ENCODE data around the gene PTPN23. TPM values are rescaled to one million over a fixed set of nuclear protein-coding genes. Genes with fewer than 3 reads are reported as not detected.

PTPN23 gene
- total and polyA plus RNA-seq, 10 of the 15 experiments (the other 5 are each of a cell fraction or from before 2014, with no cell fraction given) = 0.44 to 28.6 (median 4.4) TPM

DNA sequence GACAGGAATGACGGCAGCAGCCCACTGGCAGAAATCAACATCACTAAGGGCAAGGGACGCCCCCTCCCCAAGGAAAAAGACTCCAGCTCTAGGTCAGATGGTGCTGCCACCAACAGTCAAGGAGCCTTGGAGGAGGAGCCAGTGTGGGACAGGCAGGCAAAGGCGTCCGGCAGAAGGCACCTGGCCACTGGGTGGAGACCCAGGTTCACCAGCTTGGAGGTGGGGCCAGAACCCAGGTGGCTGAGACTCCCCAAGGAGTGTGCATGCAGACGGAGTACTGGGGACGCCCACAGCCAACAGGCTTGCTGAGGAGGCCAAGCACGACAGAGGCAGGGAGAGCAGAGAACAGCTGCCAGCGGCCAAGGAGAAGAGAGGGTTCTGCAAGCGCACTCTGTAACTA lies 35.2 kb downstream of the PTPN23 start (continued):
- TF ChIP-seq, protein P1, sequence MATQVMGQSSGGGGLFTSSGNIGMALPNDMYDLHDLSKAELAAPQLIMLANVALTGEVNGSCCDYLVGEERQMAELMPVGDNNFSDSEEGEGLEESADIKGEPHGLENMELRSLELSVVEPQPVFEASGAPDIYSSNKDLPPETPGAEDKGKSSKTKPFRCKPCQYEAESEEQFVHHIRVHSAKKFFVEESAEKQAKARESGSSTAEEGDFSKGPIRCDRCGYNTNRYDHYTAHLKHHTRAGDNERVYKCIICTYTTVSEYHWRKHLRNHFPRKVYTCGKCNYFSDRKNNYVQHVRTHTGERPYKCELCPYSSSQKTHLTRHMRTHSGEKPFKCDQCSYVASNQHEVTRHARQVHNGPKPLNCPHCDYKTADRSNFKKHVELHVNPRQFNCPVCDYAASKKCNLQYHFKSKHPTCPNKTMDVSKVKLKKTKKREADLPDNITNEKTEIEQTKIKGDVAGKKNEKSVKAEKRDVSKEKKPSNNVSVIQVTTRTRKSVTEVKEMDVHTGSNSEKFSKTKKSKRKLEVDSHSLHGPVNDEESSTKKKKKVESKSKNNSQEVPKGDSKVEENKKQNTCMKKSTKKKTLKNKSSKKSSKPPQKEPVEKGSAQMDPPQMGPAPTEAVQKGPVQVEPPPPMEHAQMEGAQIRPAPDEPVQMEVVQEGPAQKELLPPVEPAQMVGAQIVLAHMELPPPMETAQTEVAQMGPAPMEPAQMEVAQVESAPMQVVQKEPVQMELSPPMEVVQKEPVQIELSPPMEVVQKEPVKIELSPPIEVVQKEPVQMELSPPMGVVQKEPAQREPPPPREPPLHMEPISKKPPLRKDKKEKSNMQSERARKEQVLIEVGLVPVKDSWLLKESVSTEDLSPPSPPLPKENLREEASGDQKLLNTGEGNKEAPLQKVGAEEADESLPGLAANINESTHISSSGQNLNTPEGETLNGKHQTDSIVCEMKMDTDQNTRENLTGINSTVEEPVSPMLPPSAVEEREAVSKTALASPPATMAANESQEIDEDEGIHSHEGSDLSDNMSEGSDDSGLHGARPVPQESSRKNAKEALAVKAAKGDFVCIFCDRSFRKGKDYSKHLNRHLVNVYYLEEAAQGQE (IDR thresholded peaks at IDR 0.05; ENCODE audit: low read depth, low read length) = no peak
- no peak for TF ChIP-seq RAD21 (IDR thresholded peaks at IDR 0.05; ENCODE audit: insufficient read depth, low read depth, low read length)

DNA sequence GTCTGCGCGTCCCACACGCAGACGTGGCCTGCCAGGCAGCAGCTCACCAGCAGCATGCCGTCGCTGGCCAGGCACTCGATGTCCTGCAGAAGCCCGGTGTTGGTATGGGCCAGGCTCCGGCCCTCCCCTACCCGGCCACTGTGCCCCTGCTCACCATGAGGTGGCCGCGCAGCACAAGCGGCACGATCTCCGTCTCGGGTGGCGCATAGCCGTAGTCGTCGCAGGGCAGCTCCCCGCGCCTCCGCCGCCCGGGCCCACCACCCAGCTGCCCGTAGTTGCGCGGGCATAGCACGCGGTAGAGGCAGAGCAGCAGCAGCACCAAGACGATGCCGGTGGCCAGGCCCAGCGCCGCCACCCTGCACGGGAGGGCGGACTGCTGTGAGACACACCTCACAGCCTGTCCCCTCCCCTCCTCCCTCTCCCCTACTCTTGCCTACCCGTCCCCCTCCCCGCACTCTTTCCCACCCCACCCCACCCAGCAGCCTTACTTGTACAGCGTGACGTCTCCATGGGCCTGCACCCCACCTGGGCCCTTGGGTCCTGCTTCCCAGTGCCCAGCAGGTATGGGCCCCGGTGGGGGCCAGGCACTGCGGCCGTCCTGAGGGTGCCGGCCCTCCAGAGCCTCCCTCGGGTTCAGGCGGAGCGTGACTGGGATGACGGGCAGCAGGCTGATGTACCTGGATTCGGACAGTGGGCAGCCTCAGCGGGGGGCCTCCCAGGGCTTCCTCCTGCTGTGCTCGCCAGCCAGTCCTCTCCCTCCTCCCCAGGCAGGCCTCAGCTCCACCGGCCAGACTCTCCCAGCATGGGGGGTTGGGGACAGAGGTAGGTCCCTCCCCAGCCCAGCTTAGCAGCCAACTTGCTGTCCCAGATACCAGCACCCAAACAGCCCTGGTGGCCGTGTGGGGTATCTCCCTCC lies 37.6 kb downstream of the PTPN23 start:
- H3K4me1 ChIP-seq (ENCODE audit: control insufficient read depth, insufficient read depth, low read length) = peaks cover 3% of the 10 kb centered on the region; the same call in 1 of the 2 replicates
- POLR2A ChIA-PET = interaction anchor here (0.6 kb wide), 1 partner anchor 59 kb away, joined by 3 read pairs; no protein-coding TSS in a partner anchor
- in situ Hi-C loops (cut with MboI) (no loop called here), intact Hi-C loops (cut with micrococcal nuclease; ENCODE audit: unreplicated experiment) (no loop called here)
- no peak overlapping the region for H3K4me3 ChIP-seq
- H3K4me2 ChIP-seq (ENCODE audit: control insufficient read depth, insufficient read depth) = no peak overlapping the region
- H3K36me3 ChIP-seq (ENCODE audit: control insufficient read depth in 2 of 2, insufficient read depth in 2 of 2, low read length in 1 of 2) = peaks cover 14 to 45% of the 10 kb centered on the region in 2 experiments
- RAD21 ChIA-PET (ENCODE audit: unreplicated experiment) = interaction anchor here (0.6 kb wide), 1 partner anchor 100 kb away, joined by 3 read pairs; no protein-coding TSS in a partner anchor
- no peaks in the 10 kb centered on the region for H3K27me3 ChIP-seq (replicated peaks in 1 of 2; ENCODE audit: control insufficient read depth in 2 of 2, insufficient read depth in 2 of 2, low read length in 1 of 2)
- no peak overlapping the region for H2AFZ ChIP-seq (ENCODE audit: control insufficient read depth, low read depth, low read length)
- no peak for FAIRE-seq
- H3K79me2 ChIP-seq (ENCODE audit: control insufficient read depth, insufficient read depth, low read length) = no peaks in the 10 kb centered on the region; the same call in 1 of the 2 replicates
- DNase-seq (ENCODE audit: low read depth, low spot score) = no peak
- H3K9ac ChIP-seq (ENCODE audit: control insufficient read depth, insufficient read depth, low read length) = no peak overlapping the region
- 92% methylated on average over 32 of the region's 53 CpGs for WGBS (ENCODE audit: insufficient coverage, insufficient replicate concordance, low lambda C conversion rate, missing lambda C conversion rate)
- H3K9me3 ChIP-seq (replicated peaks; ENCODE audit: control insufficient read depth, insufficient read depth, low read length) = no peaks in the 10 kb centered on the region
- SMC1A ChIA-PET (ENCODE audit: uncharacterized antibody, unreplicated experiment) = interaction anchor here (3.4 kb wide), 1 partner anchor 57 kb away, joined by 46 read pairs; the partner anchor contains the start of gene SCAP
- H3K27ac ChIP-seq (ENCODE audit: control insufficient read depth, insufficient read depth) = no peak overlapping the region
- no peak for ATAC-seq
- CTCF ChIA-PET = interaction anchor here (1.1 kb wide), 1 partner anchor 104 kb away, joined by 3 read pairs; no protein-coding TSS in a partner anchor
- H4K20me1 ChIP-seq (ENCODE audit: control insufficient read depth, insufficient read depth) = no peaks in the 10 kb centered on the region
- no TSS peak for BruUV-seq (replicated peaks)
- TF ChIP-seq GATAD2B (conservative IDR thresholded peaks at IDR 0.05; ENCODE audit: low read depth) (no peak), LARP7 (IDR thresholded peaks at IDR 0.05) (no peak), CBX5 (IDR thresholded peaks at IDR 0.05; ENCODE audit: low read depth) (no peak), MTA3 (IDR thresholded peaks at IDR 0.05; ENCODE audit: borderline replicate concordance, low read length) (no peak), POLR2AphosphoS5 (IDR thresholded peaks at IDR 0.05; ENCODE audit: low read length) (no peak), CREM (IDR thresholded peaks at IDR 0.05; ENCODE audit: low read depth) (no peak), PAX8 (IDR thresholded peaks at IDR 0.05) (no peak), RB1 (IDR thresholded peaks at IDR 0.05; ENCODE audit: borderline replicate concordance) (no peak), POLR2A (IDR thresholded peaks at IDR 0.05; ENCODE audit: low read depth, low read length) (peak; percentile 27; the same call in 1 of the 2 replicates), SMC3 (IDR thresholded peaks at IDR 0.05; ENCODE audit: borderline replicate concordance, low read length) (no peak)
- TF ChIP-seq, protein P2, sequence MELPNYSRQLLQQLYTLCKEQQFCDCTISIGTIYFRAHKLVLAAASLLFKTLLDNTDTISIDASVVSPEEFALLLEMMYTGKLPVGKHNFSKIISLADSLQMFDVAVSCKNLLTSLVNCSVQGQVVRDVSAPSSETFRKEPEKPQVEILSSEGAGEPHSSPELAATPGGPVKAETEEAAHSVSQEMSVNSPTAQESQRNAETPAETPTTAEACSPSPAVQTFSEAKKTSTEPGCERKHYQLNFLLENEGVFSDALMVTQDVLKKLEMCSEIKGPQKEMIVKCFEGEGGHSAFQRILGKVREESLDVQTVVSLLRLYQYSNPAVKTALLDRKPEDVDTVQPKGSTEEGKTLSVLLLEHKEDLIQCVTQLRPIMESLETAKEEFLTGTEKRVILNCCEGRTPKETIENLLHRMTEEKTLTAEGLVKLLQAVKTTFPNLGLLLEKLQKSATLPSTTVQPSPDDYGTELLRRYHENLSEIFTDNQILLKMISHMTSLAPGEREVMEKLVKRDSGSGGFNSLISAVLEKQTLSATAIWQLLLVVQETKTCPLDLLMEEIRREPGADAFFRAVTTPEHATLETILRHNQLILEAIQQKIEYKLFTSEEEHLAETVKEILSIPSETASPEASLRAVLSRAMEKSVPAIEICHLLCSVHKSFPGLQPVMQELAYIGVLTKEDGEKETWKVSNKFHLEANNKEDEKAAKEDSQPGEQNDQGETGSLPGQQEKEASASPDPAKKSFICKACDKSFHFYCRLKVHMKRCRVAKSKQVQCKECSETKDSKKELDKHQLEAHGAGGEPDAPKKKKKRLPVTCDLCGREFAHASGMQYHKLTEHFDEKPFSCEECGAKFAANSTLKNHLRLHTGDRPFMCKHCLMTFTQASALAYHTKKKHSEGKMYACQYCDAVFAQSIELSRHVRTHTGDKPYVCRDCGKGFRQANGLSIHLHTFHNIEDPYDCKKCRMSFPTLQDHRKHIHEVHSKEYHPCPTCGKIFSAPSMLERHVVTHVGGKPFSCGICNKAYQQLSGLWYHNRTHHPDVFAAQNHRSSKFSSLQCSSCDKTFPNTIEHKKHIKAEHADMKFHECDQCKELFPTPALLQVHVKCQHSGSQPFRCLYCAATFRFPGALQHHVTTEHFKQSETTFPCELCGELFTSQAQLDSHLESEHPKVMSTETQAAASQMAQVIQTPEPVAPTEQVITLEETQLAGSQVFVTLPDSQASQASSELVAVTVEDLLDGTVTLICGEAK (IDR thresholded peaks at IDR 0.05; ENCODE audit: borderline replicate concordance) = no peak
